ENCODE measurements around the gene RBMX2.

GRCh38 chrX:130446974-130447373 is 45.2 kb downstream of the RBMX2 start:
- TF ChIP-seq POLR2A (IDR thresholded peaks at IDR 0.05) (no peak), POLR2AphosphoS5 (IDR thresholded peaks at IDR 0.05) (no peak)

Measured in sigmoid colon (tissue), 4 donors.